ENCODE measurements around the gene PDGFA. TPM values are rescaled to one million over a fixed set of nuclear protein-coding genes. Genes with fewer than 3 reads are reported as not detected.

Gene PDGFA
- total and polyA plus RNA-seq, 2 donors from 2014 or later, result 14.1 to 53.0 TPM

- peaks cover 0 to 8% (median 3%) of the 10 kb centered on the region in 3 donors for H3K36me3 ChIP-seq (ENCODE audit: control insufficient read depth in 2 of 3, insufficient read depth in 3 of 3, low read length in 3 of 3)
- TF ChIP-seq CTCF (IDR thresholded peaks at IDR 0.05; ENCODE audit: borderline replicate concordance, extremely low read depth, insufficient read depth), result no peak
- no peak for FAIRE-seq
- peaks cover 4 to 7% (median 5%) of the 10 kb centered on the region in 3 donors for H3K4me1 ChIP-seq (ENCODE audit: control insufficient read depth in 2 of 3, insufficient read depth in 2 of 3, low read depth in 1 of 3, low read length in 3 of 3)
- H3K4me3 ChIP-seq (ENCODE audit: low read length in 3 of 3), result peak overlapping the region in 1 of 3 donors; percentile 47
- peak overlapping the region in 1 of 3 donors; percentile 19 for H3K9ac ChIP-seq (ENCODE audit: low read length in 3 of 3)
- peak overlapping the region in 1 of 2 donors; percentile 60 for H3K27ac ChIP-seq (ENCODE audit: low read depth in 2 of 2, low read length in 2 of 2)
- H3K9me3 ChIP-seq (ENCODE audit: control insufficient read depth in 2 of 3, insufficient read depth in 1 of 3, low read length in 3 of 3), result peaks cover 0 to 6% (median 0%) of the 10 kb centered on the region in 3 donors
- peak; percentile 88 to 93 (median 91) for DNase-seq
- H3K27me3 ChIP-seq (ENCODE audit: control insufficient read depth, insufficient read depth, low read length), result no peaks in the 10 kb centered on the region
- intact Hi-C loops (cut with DNase I), result no loop called here
Observed at GRCh38 chr7:561631-562373, 42.2 kb upstream of the PDGFA start.

- H3K4me3 ChIP-seq (ENCODE audit: low read length in 3 of 3), result peak overlapping the region in 2 of 3 donors; percentile 36 to 47
- peaks cover 0 to 3% (median 3%) of the 10 kb centered on the region in 3 donors for H3K36me3 ChIP-seq (ENCODE audit: control insufficient read depth in 2 of 3, insufficient read depth in 3 of 3, low read length in 3 of 3)
- intact Hi-C loops (cut with DNase I), result no loop called here
- H3K9ac ChIP-seq (ENCODE audit: low read length in 3 of 3), result no peak overlapping the region
- no peaks in the 10 kb centered on the region for H3K27me3 ChIP-seq (ENCODE audit: control insufficient read depth, insufficient read depth, low read length)
- TF ChIP-seq CTCF (IDR thresholded peaks at IDR 0.05; ENCODE audit: borderline replicate concordance, extremely low read depth, insufficient read depth), result no peak
- peaks cover 4 to 7% (median 5%) of the 10 kb centered on the region in 3 donors for H3K4me1 ChIP-seq (ENCODE audit: control insufficient read depth in 2 of 3, insufficient read depth in 2 of 3, low read depth in 1 of 3, low read length in 3 of 3)
- no peak overlapping the region for H3K27ac ChIP-seq (ENCODE audit: low read depth in 2 of 2, low read length in 2 of 2)
- DNase-seq, result peak in 1 of 5 donors; percentile 24
- no peak for FAIRE-seq
- H3K9me3 ChIP-seq (ENCODE audit: control insufficient read depth in 2 of 3, insufficient read depth in 1 of 3, low read length in 3 of 3), result peaks cover 0 to 3% (median 0%) of the 10 kb centered on the region in 3 donors
Observed at GRCh38 chr7:560966-561630, 41.5 kb upstream of the PDGFA start.

- intact Hi-C loops (cut with DNase I), result no loop called here
- FAIRE-seq, result no peak
Observed at GRCh38 chr7:559396-559705, 39.7 kb upstream of the PDGFA start.

More at GRCh38 chr7:559396-559705, 39.7 kb upstream of the PDGFA start:
- Histone ChIP-seq H3K9me3 (ENCODE audit: control insufficient read depth in 2 of 3, insufficient read depth in 1 of 3, low read length in 3 of 3) (peaks cover 0 to 3% (median 0%) of the 10 kb centered on the region in 3 donors), H3K4me1 (ENCODE audit: control insufficient read depth in 2 of 3, insufficient read depth in 2 of 3, low read depth in 1 of 3, low read length in 3 of 3) (peaks cover 4 to 7% (median 5%) of the 10 kb centered on the region in 3 donors), H3K27ac (ENCODE audit: low read depth in 2 of 2, low read length in 2 of 2) (no peak overlapping the region), H3K9ac (ENCODE audit: low read length in 3 of 3) (no peak overlapping the region), H3K27me3 (ENCODE audit: control insufficient read depth, insufficient read depth, low read length) (no peaks in the 10 kb centered on the region), H3K36me3 (ENCODE audit: control insufficient read depth in 2 of 3, insufficient read depth in 3 of 3, low read length in 3 of 3) (peaks cover 0 to 3% (median 3%) of the 10 kb centered on the region in 3 donors), H3K4me3 (ENCODE audit: low read length in 3 of 3) (no peak overlapping the region)
- peak in 1 of 5 donors; percentile 51 for DNase-seq
- TF ChIP-seq CTCF (IDR thresholded peaks at IDR 0.05; ENCODE audit: borderline replicate concordance, extremely low read depth, insufficient read depth), result no peak
